GM10266 (cell line): ENCODE results near the gene C12orf42.

Experiments used
- DNase-seq: peaks from one replicate; pipeline ENCODE4 v3.0.0; 2012; ENCODE audit errors: extremely low spot score
- TF ChIP-seq, protein P1 (sequence below): IDR thresholded peaks from 2 replicates; pipeline ENCODE4 v1.5.1; 2012; ENCODE audit warnings: mild to moderate bottlenecking, low read depth; ENCODE audit not compliant: control insufficient read depth, insufficient read depth; ENCODE audit errors: missing control alignments

C12orf42 gene

DNA sequence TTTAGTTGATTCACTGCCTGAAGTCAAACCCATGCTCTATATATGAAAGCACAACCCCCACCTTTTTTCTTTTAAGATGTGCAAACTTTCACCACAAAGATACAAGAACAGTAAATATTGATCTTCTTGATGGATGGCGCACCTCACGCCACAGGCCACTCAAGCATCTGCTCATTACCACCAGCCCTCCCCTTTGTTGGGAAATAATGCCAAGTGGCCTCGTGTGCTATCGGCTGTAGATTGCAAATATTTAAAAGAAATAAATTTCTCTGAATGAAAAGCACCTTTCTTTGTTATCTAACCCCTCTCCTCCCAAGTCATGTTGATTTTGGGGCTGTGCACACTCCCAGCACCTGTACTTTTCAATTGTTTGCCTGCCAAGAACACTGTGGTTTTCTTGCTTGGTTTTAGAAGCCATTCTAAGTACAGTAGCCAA, 122.7 kb downstream of the C12orf42 start:
- no peak for DNase-seq

DNA sequence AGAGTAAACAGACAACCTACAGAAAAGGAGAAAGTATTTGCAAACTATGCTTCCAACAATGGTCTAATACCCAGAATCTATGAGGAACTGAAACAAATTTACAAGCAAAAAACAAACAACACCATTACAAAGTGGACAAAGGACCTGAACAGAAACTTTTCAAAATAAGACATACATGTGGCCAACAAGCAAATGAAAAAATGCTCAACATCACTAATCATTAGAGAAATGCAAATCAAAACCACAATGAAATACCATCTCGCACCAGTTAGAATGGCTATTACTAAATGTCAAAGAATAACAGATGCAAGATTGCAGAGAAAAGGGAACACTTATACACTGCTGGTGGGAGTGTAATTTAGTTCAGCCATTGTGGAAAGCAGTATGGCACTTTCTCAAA, 125.8 kb downstream of the C12orf42 start:
- TF ChIP-seq, protein P1, sequence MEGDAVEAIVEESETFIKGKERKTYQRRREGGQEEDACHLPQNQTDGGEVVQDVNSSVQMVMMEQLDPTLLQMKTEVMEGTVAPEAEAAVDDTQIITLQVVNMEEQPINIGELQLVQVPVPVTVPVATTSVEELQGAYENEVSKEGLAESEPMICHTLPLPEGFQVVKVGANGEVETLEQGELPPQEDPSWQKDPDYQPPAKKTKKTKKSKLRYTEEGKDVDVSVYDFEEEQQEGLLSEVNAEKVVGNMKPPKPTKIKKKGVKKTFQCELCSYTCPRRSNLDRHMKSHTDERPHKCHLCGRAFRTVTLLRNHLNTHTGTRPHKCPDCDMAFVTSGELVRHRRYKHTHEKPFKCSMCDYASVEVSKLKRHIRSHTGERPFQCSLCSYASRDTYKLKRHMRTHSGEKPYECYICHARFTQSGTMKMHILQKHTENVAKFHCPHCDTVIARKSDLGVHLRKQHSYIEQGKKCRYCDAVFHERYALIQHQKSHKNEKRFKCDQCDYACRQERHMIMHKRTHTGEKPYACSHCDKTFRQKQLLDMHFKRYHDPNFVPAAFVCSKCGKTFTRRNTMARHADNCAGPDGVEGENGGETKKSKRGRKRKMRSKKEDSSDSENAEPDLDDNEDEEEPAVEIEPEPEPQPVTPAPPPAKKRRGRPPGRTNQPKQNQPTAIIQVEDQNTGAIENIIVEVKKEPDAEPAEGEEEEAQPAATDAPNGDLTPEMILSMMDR: no peak
- DNase-seq: no peak

More for the DNA sequence above, 122.7 kb downstream of the C12orf42 start:
- TF ChIP-seq, protein P1: no peak

GRCh38 chr12:103368167-103368566, 127.6 kb downstream of the C12orf42 start:
- TF ChIP-seq, protein P1: no peak
- no peak for DNase-seq

DNA sequence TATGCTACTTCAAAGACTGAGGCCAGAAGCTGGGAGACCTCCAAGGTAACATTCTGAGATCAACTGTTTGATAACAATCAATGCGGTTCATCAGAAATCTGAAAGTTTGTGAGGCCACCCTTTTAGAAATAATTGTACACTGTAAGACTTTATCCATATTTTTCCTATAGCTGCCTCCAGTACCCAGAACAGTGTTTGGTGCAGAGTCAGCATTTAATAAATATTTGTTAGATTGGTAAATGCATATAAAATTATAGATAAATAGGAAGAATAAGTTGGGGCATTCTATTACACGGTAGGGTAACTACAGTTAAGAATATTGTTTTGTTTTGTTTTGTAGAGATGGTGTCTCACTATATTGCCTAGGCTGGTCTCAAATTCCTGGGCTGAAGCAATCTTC, 141.4 kb downstream of the C12orf42 start:
- DNase-seq: no peak
- TF ChIP-seq, protein P1: no peak

DNA sequence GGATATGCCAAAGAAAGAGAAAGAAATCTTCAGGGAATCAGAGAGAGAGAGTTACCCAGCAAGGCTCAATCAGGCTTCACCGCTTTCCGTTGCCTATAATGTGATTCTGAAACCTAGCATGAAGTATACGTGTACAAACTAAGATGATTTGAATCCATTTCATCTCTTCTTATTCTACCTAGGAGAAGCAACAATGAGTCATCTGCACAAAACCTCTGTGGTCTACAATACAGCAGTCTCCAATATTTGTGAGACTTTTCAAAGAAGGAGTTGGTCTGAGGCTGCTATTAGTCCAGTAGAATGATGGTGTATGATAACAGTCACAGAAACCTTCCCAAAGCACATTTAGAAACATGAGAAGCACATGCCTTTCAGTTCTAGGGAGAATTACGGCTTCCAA, 141.9 kb downstream of the C12orf42 start:
- TF ChIP-seq, protein P1: no peak
- DNase-seq: no peak

- TF ChIP-seq, protein P1: no peak
- no peak for DNase-seq
These were observed 145.7 kb downstream of the C12orf42 start for GRCh38 chr12:103350116-103350515.

GRCh38 chr12:103348935-103349334, 146.8 kb downstream of the C12orf42 start:
- no peak for DNase-seq
- TF ChIP-seq, protein P1: no peak
